AG09309 (cell line): ENCODE results near the gene GPSM1.

ENCODE experiments used
- DNase-seq: peaks from one replicate; pipeline ENCODE4 v3.0.0-alpha.2; 2010; ENCODE audit warnings: low read depth
- H3K4me3 ChIP-seq: 2 replicates; pipeline ENCODE4 v1.5.1; 2011; ENCODE audit warnings: mild to moderate bottlenecking, low read depth, low read length, moderate library complexity; ENCODE audit not compliant: control insufficient read depth
- TF ChIP-seq, protein P1 (sequence below): IDR thresholded peaks from 2 replicates; pipeline ENCODE4 v1.5.1; 2011; ENCODE audit warnings: mild to moderate bottlenecking, low read depth, low read length, inconsistent platforms; ENCODE audit not compliant: insufficient read depth, control insufficient read depth; ENCODE audit errors: missing control alignments

GPSM1 gene

DNA sequence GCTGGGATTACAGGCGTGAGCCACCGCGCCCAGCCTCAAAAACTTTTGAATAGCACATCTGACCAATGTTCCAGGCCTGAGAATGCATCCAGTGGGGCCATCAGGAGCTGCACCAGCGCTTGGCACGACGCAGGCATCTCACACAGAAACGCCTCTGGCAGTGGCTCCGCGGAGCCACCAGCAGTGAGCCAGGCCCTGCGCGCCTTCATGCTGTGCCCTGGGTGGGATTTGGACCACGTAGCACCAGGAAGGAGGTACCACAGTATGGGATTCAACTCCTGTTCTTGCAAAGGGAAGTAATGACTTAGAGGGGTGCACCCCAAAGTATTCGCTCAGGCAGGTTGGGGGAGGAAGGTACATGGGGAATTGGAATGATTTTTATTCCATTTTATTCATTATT is 26.5 kb upstream of the GPSM1 start:
- DNase-seq = no peak
- no peak overlapping the region for H3K4me3 ChIP-seq
- TF ChIP-seq, protein P1, sequence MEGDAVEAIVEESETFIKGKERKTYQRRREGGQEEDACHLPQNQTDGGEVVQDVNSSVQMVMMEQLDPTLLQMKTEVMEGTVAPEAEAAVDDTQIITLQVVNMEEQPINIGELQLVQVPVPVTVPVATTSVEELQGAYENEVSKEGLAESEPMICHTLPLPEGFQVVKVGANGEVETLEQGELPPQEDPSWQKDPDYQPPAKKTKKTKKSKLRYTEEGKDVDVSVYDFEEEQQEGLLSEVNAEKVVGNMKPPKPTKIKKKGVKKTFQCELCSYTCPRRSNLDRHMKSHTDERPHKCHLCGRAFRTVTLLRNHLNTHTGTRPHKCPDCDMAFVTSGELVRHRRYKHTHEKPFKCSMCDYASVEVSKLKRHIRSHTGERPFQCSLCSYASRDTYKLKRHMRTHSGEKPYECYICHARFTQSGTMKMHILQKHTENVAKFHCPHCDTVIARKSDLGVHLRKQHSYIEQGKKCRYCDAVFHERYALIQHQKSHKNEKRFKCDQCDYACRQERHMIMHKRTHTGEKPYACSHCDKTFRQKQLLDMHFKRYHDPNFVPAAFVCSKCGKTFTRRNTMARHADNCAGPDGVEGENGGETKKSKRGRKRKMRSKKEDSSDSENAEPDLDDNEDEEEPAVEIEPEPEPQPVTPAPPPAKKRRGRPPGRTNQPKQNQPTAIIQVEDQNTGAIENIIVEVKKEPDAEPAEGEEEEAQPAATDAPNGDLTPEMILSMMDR = no peak

DNA sequence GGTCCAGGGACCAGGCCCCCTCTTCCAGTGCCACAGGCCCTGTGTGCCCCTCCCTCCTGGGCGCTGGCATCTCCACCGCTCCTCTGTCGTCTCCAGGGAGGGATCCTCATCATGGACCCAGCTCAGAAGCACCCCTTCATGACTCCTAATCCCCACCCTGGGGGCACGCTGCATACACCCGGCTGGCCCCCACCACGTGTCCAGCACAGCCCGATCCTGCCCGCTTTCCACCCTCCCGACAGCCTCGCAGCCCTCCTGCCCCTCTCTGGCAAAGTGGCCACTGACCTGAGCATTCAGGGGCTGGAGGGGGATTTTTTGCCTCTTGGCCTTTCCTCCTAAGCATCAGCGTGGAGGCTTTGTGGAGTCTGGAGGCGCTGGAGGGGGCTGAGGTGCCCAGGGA is 24.8 kb upstream of the GPSM1 start:
- DNase-seq = no peak

DNA sequence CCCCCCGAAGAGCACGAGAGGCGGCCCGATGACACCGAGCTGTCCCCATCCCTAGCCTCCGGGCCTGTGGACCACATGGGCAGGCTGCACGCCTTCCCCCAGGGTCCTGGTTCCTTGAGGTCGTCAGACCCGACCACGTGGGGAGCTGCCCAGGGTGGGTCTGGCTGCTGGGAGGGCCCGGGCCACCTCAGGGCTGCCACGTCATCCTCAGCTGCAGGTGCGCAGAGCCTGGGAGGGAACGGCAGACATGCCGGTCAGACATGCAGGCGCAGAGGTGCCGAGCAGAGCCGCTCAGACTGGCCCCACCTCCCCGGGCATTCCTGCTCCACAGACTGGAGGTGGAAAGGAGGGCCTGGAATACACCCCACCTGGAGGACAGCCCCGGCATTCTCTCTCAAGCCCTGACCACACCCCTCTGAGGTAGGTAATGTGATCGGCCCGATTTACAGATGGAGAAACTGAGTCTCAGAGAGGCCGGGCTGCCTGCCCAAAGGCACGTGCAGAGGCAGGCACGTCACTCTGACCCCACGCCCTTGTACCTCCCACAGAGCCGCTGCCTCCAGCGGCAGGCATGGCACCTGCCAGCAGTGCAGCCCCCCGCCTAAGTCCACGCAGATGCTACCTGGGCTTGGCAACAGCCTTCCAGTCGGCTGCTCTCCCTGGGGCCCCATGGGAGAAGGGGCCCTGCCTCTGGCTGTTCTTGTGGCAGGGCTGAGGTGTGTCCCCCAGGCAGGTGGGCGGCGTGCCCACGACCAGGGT is 24.1 kb upstream of the GPSM1 start:
- TF ChIP-seq, protein P1 = no peak
- no peak for DNase-seq
- H3K4me3 ChIP-seq = no peak overlapping the region

More for the DNA sequence above, 24.8 kb upstream of the GPSM1 start:
- TF ChIP-seq, protein P1 = no peak
- H3K4me3 ChIP-seq = no peak overlapping the region

DNA sequence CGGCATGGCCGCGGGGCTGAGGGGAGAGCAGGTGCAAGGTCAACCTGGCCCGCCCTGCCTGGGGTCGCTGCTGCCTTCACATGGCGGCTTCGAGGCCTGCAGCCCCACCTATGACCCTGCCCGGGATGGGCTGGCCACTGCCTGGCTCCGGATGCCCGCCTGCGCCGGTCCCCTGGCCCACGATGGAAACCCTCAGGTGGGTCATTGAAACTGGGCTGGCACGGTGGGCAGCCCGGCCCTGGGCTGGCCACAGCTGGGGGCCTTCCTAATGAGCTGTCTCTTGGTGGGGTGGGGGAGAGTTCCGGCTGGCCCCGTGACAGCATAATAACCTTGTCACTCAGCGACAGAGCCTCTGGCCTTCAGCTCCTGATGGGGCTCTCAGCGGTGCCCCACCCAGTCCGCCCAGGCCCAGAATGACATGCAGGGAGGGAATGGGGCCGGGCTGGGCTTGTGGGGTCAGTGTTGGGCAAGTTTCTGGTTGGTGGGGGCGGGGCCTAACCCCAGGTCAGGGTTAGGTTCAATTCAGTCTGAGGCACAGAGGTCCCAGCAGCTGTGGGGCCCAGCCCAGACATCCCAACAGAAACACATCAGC is 23.4 kb upstream of the GPSM1 start, which contains the start of gene CCDC187:
Gene CCDC187, minus strand, starts transcription at position 270 of the 592 bp plus-strand sequence. Its CDS starts 264 bp downstream, at position 6.
- TF ChIP-seq, protein P1 = no peak
- no peak for DNase-seq
- no peak within 1 kb of the TSS for H3K4me3 ChIP-seq

DNA sequence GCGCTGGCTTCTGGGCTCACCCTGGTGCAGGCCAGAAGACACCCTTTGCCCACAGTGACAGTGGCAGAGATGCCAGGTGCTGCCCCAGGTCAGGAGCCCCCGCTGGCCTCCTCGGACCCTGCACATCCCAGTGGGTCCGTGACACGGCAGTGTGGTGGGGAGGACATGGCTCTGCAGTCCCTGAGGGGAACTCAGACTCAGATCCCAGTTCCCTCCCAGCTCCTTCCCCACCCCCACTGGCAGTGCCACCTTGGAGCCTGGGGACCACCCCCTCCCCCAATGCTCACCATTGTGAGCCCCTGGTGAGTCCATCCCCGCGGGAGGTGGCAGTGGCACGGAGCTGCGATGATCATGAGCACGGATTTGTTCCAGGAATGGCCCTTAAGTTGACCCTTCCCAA is 22.9 kb upstream of the GPSM1 start:
- no peak for DNase-seq
- TF ChIP-seq, protein P1 = no peak
- H3K4me3 ChIP-seq = no peak overlapping the region

DNA sequence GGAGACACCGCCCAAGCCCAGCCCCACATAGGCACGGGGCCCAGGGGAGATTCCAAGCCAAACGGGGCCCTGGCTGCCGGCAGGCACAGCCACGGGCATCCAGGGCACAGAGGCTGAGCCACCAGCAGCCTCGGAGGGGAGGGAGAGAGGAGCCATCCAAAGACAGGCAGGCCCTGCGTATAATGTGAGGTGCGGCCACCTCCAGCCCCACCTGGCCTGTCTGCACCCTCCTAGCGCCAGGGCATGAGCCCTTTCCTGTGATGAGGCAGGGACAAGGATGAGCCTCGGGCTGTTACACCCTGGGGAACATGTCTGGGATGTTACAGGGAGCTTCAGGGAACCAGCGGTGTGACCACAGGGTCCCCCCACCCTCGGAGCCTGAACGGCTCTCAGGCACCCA is 22.4 kb upstream of the GPSM1 start:
- no peak overlapping the region for H3K4me3 ChIP-seq
- TF ChIP-seq, protein P1 = no peak
- no peak for DNase-seq
